A673 (cell line): ENCODE measurements around the gene FNBP1.

Source experiments
- CTCF ChIP-seq: fragments of 300-800, 200-600 bp; sonication (generic); conservative IDR thresholded peaks from 2 replicates; pipeline ENCODE4 v1.5.1; 2017; ENCODE audit warnings: low read depth, mild to moderate bottlenecking, antibody characterized with exemption, low read length, moderate library complexity, mixed read lengths
- EZH2 ChIP-seq: fragments of 200-600 bp; sonication (generic); IDR thresholded peaks from 2 replicates; pipeline ENCODE4 v1.6.1; 2017; ENCODE audit warnings: borderline replicate concordance, low read depth, mild to moderate bottlenecking, mixed read lengths, antibody characterized with exemption, low read length; ENCODE audit not compliant: poor library complexity, severe bottlenecking

GRCh38 chr9:129857207-129857606, 185.8 kb downstream of the FNBP1 start:
- TF ChIP-seq CTCF (no peak), EZH2 (no peak)
